NCI-H128 (cell line): Measurements from ENCODE around the gene ADD1.
"Not testable (repeated sequence)": the region's sequence is repeated elsewhere in the genome, so short reads cannot be mapped to it uniquely, and the experiment has no call there.

Source experiments
- DNase-seq: peaks from one replicate; lab custom pipeline; 2025; ENCODE audit not compliant: unreplicated experiment; lab: John Stamatoyannopoulos, UW

Gene ADD1

GRCh38 chr4:2942532-2943363 is 99.1 kb downstream of the ADD1 start:
- no peak for DNase-seq

GRCh38 chr4:2943364-2944090 is 99.9 kb downstream of the ADD1 start:
- DNase-seq, result no peak

- no peak for DNase-seq
Measured at GRCh38 chr4:2944091-2944482, 100.4 kb downstream of the ADD1 start.

- no peak for DNase-seq
Measured at GRCh38 chr4:2944586-2945526, 101.2 kb downstream of the ADD1 start.

- not testable (repeated sequence) for DNase-seq
Measured at GRCh38 chr4:2945619-2946604, 102.3 kb downstream of the ADD1 start.

- DNase-seq, result no peak
Measured at GRCh38 chr4:2946812-2947600, 103.4 kb downstream of the ADD1 start.

GRCh38 chr4:2947926-2948325 is 104.3 kb downstream of the ADD1 start:
- DNase-seq, result no peak

- DNase-seq, result no peak
Measured at GRCh38 chr4:2948895-2949781, 105.5 kb downstream of the ADD1 start.

GRCh38 chr4:2949782-2950125 is 106.1 kb downstream of the ADD1 start:
- no peak for DNase-seq

- DNase-seq, result no peak
Measured at GRCh38 chr4:2950221-2950989, 106.8 kb downstream of the ADD1 start.

GRCh38 chr4:2953496-2953895 is 109.9 kb downstream of the ADD1 start:
- DNase-seq, result no peak

- no peak for DNase-seq
Measured at GRCh38 chr4:2954358-2955185, 110.9 kb downstream of the ADD1 start.

GRCh38 chr4:2955186-2956044 is 111.8 kb downstream of the ADD1 start:
- DNase-seq, result not testable (repeated sequence)

- DNase-seq, result no peak
Measured at GRCh38 chr4:2958446-2958845, 114.8 kb downstream of the ADD1 start.

GRCh38 chr4:2960450-2960849 is 116.8 kb downstream of the ADD1 start:
- DNase-seq, result not testable (repeated sequence)

- DNase-seq, result no peak
Measured at GRCh38 chr4:2961421-2961810, 117.8 kb downstream of the ADD1 start.
